Stimulated activated CD8-positive, alpha-beta memory T cell treated with anti-CD3 and anti-CD28 coated beads, Interleukin-4, amount 100 ng/mL, for 4 hours (primary cell): ENCODE results near the gene NBPF26.
A peak's percentile ranks its signal among the peaks of the same experiment; 100 is the strongest.
"Not testable (repeated sequence)": the region's sequence is repeated elsewhere in the genome, so short reads cannot be mapped to it uniquely, and the experiment has no call there.

Experiments used
- DNase-seq, 2 donors: peaks; one replicate each; pipeline ENCODE4 v3.0.0-alpha.2; 2020; ENCODE audit warnings: low read depth in 2 of 2, low spot score in 1 of 2

NBPF26 gene

GRCh38 chr1:120850537-120851421, 127.0 kb downstream of the NBPF26 start:
- DNase-seq, result peak; percentile 40 to 49

GRCh38 chr1:120858144-120858543, 134.4 kb downstream of the NBPF26 start:
- not testable (repeated sequence) for DNase-seq

GRCh38 chr1:120859615-120860234, 136.0 kb downstream of the NBPF26 start:
- not testable (repeated sequence) for DNase-seq

GRCh38 chr1:120878206-120878605, 154.5 kb downstream of the NBPF26 start:
- DNase-seq, result not testable (repeated sequence)

- not testable (repeated sequence) for DNase-seq
Measured at GRCh38 chr1:120880056-120880455, 156.3 kb downstream of the NBPF26 start.

GRCh38 chr1:120881934-120882333, 158.2 kb downstream of the NBPF26 start:
- DNase-seq, result not testable (repeated sequence)
